ENCODE data around the gene SLC19A1.

- no peak for TF ChIP-seq CTCF (IDR thresholded peaks at IDR 0.05)
- TF ChIP-seq POLR2A (IDR thresholded peaks at IDR 0.05) = no peak
These were observed 71.3 kb downstream of the SLC19A1 start for GRCh38 chr21:45470773-45471524.

Measured in Peyer's patch (tissue), 4 donors.